Retina (tissue), 1 donor: ENCODE measurements around the gene EZH1.
"Not testable (repeated sequence)": the region's sequence is repeated elsewhere in the genome, so short reads cannot be mapped to it uniquely, and the experiment has no call there.

ENCODE experiments used
- DNase-seq: peaks from one replicate; pipeline ENCODE4 v3.0.0-alpha.2; 2016

Gene EZH1

DNA sequence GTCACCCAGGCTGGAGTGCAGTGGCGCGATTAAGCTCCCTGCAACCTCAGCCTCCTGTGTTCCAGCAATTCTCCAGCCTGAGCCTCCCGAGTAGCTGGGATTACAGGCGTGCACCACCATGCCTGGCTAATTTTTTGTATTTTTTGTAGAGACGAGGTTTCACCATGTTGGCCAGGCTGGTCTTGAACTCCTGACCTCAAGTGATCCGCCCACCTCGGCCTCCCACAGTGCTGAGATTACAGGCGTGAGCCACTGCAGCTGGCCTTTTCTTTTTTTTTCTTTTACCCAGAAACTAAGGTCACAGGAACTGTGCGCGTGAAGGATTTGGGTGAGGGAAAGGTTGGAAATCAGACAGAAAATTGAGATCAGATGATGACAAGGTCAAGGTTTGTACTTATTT, 25.1 kb upstream of the EZH1 start:
- not testable (repeated sequence) for DNase-seq

DNA sequence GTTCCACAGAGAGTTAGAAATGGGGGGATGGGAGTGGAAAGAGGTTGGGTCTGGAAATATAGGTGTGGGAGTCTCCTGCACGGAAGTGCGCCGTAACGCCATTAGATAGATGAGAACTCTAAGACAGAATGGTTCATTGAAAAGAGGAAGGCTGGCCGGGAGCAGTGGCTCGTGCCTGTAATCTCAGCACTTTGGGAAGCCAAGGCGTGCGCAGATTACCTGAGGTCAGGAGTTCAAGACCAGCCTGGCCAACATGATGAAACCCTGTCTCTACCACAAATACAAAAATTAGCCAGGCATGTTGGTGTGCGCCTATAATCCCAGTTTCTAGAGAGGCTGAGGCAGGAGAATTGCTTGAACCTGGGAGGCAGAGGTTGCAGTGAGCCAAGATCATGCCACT, 23.2 kb upstream of the EZH1 start:
- not testable (repeated sequence) for DNase-seq

DNA sequence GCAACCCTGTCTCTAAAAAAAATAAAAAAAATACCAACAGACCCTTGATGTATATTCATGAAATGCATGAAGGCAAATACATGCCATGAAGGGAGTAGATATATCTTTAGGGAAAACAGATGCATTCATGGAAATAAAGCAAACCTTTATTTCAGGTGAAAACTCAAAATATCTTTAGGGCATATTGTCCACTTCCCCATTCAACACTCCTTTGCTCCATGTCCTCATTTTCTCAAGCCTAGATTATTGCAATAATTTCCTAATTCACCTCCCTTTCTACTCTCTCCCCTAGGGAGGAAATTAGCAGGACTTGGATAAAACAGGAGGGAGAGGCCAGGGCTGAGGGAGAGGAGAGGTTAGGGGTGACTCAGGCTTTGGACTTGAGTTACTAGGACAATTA, 22.7 kb upstream of the EZH1 start:
- DNase-seq: no peak

DNA sequence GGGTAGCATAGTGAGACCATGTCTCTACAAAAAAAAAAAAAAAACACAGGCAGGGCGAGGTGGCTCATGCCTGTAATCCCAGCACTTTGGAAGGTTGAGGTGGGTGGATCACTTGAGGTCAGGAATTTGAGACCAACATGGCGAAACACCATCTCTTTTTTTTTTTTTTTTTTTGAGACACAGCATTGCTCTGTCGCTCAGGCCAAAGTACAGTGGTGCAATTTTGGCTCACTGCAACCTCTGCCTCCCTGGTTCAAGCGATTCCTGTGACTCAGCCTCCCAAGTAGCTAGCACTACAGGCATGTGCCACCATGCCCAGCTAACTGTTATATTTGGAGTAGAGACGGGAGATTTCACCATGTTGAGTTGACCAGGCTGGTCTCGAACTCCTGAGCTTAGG, 21.3 kb upstream of the EZH1 start:
- no peak for DNase-seq

DNA sequence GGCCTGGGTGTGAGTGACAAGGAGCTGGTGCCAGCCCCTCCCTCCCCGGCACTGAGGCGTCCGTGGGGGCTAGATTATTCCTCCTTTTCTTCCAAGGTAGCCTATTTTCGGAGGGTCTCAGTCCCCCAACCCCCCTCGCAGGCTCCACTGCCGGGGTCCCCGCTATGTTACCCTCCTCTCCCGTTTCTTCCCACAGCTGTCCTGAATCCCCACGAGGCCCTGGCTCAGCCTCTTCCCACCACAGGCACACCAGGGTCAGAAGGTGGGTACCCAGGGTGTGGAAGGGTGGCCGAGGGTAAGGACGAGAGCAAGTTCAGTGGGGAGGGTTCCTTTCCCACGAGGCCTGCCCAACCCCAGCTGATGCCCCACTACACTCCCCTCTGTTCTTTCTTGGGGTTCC, 16.8 kb upstream of the EZH1 start:
- DNase-seq: no peak

DNA sequence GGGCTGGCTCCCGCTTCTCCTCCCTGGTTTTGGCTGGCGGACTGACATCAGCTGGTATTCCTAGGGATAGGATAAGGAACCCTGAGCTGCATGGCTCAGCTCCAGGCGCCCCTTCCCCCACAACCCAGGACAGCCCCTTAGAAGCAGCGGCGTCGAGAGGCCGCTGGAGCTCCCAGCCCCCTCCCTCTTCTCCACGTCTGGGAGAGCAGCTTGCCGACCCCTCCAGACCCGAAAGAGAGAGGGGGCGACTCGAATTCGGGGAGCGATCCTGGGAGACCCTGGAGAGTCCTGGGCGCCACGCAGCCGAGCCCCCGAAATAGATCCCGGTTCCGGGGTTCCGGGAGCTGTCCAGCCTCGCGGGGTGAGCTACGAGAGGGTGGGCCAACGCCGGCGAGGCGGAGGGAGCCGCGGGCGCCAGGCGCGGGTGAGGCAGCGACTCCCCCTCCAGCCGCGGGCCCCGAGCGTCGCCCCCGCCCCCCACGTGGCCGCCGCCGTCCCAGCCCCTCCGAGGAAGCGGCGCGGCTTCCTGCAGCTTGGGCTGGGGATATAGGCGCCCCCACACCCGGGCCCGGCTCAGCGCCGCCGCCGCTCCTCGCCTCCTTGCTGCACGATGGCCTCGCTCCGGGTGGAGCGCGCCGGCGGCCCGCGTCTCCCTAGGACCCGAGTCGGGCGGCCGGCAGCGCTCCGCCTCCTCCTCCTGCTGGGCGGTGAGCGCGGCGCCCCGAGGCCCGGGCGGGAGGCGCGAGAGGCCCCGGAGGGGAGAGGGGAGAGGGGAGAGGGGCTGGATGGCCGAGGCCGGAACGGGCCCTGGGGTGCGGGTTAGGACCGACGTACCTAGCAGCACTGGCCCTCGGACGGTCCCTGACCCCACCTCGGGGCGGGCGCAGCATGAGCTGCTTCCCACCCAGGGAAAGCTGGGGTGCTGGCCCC, 16.1 kb upstream of the EZH1 start, which contains the start of gene RAMP2:
Gene RAMP2, plus strand, starts transcription at position 576 of the 930 bp plus-strand sequence. Its CDS starts 35 bp downstream, at position 611.
- DNase-seq: peak; percentile 81

DNA sequence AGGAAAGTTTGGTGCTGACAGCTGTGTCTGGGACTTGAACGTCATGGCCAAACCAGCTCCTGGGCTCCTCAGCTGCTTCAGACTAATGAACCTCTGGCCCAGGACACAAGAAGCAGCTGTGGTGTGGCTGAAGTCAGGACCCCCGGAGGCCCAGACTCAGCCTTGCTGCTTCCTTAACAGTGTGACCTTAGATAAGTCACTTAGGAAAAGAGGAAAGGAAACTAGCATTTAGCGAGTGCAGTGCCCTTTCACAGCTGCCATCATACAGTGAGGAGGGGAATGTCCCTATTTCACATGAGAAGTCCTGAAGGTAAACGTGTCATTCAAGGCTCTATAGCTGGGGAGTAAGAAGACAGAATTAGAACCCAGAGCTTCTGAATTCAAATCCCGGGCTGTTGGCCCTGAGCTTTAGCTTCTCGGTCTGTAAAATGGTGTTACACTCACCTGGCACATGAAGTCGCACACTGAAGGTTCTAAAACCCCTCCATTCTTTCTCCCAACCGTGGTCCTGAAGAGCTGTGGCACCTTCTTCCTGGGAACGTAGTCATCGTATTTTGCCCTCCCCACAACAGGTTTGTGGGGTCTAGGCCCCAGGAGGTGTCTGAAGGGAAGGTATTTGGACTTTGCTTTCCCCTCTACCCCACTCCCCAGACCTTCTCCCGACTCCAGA, 15.3 kb upstream of the EZH1 start:
- no peak for DNase-seq

DNA sequence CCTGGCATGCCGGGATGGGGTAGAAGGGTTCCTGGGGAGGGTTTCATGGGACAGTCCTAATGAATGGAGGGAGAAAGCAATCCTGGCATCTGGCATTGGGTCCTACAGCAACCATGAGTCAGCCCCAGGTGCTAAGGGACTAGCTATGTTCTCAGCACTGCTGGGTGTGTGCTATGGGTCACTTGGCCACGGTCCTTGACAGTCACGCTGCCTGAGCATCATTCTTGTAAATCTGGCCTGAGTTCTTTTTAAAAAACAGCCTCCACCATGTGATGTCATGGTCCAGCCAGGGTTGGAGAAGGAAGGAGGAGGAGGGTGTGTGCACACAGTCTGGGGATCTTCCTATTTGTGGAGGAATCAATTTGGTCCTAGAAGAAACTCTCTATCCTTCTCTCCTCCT, 9.9 kb upstream of the EZH1 start:
- DNase-seq: no peak

DNA sequence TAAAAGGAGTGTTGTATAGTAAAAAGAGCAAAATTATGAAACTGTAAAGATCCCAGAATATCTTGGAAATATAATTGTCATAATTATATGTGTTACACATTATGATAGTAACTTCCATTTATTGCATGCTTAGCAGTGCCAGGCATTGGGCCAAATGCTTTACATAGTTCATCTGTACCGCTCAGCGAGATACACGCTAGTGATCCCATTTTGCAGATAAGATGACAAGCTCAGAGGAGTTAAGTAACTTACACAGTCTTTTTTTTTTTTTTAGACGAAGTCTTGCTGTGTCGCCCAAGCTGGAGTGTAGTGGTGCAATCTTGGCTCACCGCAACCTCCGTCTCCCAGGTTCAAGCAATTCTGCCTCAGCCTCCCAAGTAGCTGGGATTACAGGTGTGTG, 6.8 kb upstream of the EZH1 start:
- DNase-seq: no peak

DNA sequence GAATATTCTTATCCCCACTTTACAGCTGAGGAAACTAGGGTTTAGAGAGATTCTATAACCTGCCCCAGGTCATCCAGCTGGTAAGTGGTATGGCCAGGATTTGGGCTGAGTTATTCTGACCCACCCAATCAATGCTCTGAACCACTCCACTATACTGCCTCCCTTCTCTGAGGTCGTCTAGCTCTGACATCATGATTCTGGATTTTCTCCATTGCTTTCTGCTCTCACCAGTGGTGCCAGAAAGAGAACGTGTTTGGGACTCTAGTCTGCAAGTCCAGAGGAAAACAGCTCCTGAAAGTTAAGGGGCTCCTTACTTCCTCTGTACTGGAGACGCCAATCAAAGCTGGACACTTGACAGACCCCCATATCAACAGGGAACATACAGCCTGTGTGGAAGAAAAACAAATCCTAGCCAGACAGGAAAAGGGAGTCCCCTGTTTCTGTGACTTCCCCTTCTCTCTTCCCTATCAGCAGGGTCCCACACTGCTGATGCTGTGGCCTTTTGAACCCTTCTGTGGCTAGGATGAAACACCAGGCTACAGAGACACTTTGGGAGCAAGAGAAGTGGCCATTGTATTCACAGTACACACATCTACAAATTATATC, 6.0 kb upstream of the EZH1 start:
- DNase-seq: no peak

DNA sequence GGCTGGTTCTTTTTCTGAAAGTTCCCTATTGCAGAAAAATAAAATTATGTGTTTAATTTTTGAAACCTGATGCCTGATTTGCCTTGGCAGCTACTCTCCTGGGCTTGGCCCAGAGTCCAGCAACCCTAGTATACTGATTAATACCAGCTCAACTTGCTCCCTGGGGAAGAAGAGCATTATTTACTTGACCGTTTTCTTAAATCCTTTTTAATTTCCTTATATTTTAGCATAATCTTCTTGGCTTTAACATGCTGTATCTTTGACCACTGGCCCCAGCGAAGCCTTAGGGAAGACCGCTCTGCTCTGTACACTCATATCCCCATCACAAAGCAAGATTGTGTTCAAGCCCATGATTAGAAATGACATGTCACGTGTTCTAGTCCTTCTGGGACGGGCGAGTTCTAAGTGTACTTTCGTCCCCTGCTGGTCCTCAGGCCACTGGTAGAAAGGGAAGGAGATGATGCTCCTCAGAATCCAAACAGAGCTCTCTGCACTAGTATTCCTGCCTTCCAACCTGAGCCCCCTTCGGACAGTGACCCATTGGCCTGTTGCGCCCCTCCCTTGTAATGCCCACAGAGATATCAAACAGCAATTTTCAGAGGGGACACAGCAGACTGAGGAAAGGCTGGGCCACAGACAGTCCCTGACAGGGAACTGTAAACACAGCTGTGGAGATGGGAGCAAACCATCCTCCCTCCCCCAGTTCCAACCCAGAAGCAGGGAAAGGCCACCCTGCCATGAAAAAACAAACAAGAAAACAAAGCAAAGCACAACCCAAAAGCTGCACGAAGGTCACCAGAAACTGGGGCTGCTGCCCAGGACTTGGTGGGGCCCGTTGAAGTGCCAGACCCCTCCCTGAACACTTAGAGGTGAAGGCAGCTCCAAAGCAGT, 4.3 kb upstream of the EZH1 start:
- DNase-seq: peak; percentile 83

DNA sequence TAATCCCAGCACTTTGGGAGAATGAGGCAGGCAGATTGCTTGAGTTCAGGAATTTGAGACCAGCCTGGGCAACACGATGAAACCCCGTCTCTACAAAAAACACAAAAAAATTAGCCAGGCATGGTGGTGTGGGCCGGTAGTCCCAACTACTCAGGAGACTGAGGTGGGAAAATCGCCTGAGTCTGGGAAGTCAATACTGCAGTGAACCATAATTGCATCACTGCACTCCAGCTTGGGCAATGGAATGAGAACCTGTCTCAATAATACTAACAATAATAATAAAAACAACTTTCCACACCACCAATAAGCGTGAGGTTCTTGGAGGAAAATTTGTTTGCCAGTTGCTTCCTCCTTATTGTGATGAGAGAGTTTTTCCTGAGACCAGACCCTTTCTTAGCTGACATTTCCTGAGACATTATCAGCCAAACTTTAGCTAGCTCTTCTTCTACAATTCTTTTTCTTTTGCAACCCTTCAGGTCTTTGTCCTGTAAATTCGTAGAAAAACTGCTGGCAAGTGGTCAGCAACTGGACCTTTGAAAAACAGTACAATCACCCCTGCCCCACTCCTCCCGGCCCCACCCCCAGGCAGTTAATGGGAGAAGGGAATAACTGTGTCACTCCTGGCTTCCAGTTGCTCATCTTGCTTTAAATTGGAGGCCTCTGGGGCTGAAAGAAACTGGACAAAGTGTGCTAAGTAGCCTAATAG, 3.5 kb upstream of the EZH1 start:
- DNase-seq: no peak

DNA sequence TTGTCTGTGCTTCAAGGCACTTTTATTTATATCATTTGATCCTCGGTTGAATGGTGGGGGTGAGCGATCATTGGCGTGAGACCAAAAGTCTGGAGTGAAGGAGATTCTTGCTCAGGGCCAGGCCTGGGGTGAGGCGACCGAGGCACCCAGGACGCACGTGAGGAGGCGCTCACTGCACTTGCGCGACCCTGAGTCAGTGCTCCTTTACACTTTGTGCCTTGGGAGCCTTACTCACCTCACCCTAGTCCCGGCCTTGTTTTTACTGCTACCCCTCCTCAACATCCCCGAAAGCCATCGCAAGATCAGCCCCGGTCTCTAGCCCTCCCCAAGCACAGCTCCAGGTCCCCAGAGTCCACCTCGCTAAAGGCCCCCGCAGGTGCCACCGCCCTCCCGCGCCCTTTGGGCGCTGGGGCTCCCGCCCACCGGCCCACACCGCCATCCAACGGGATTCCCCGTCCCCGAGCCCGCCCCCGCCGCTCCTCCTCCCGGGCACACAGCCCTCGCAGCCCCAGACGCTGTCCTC, 496 bp downstream of the EZH1 start:
- DNase-seq: peak; percentile 75

DNA sequence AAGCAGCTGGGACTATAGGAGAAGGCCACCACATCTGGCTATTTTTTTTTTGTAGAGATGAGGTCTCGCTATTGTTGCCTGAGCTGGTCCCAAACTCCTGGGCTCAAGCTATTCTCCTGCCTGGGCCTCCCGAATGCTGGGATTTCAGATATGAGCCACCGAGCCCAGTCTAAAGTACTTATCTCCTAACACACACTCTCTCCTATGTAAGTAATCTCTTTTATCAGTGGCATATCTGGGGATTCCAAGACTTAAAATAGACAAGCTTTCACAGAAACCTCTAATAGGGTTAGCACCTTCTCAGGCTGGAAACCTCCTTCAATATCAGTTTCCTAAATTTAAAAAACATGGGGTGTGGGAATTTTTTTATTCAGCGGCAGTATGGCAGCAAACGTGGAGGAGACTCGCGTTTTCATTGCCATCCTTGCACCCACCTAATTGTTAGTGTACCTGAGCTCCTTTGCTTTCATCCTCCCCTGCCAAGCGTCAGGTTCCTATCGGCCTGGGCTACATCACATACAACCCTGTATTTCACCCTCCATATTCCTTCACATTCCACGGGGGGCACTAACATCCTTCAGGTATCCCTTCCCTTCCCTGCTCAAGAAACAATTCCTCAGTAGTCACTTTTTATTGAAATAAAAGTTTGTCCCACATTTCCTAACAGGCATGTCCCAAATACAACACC, 1.1 kb downstream of the EZH1 start:
- no peak for DNase-seq

DNA sequence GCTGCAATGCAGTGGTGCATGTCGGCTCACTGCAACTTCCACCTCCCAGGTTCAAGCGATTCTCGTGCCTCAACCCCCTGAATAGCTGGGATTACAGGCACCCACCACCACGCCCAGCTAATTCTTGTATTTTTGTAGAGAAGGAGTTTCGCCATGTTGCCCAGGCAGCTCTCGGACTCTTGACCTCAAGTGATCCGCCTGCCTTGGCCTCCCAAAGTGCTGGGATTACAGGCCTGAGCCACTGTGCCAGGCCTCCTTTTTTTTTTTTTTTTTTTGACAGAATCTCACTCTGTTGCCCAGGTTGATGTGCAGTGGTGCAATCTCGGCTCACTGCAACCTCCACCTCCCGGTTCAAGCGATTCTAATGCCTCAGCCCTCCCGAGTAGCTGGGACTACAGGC, 1.9 kb downstream of the EZH1 start:
- DNase-seq: not testable (repeated sequence)

DNA sequence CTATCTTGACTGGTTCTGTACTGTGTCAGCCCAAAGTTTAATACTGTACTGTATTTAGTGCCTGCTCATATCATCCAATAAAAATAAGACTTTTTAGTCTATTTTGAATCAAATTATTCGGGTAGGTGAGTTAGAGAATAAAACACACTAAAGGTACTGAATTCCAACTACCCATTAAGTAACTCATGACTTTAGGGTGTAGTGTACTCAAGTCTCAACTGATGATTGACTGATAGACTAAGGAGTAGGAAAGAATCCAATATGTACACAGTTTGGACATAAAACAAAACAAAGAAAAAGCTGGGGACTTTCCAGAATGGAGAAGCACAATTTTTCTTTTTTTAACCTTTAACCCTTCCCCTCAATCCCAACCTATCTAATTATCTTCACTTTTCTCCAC, 4.1 kb downstream of the EZH1 start:
- DNase-seq: no peak

DNA sequence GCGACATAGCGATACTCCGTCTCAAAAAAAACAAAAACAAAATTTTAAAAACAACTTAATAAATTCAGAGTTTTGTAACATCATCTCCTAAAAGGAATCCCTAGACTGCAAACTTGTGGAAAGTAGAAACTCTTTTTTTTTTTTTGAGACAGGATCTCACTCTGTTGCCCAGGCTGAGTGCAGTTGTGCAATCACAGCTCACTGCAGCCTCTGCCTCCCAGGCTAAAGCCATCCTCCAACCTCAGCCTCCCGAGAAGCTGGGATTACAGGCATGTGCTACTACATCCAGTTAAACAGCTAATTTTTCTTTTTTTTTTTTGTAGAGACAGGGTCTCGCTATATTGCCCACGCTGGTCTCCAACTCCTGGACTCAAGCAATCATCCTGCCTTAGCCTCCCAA, 19.7 kb downstream of the EZH1 start:
- no peak for DNase-seq

DNA sequence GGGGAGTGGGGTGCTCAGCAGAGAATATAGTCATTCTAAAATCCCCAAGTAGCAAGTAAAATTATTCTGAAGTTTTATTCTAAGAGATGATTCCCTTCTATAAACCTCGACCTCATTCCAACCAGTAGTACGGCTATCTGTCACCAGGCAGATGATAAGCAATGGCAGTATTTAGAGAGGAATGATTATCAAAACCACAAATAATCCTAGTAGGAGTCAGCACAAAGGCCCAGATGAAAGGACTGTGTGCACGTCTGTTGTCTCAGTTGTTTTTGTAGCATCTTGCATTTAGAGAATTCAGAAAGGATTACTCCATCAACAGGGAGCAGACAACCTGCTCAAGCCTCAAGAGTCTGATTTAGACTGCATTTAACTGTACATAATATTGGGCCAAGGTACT, 21.2 kb downstream of the EZH1 start:
- no peak for DNase-seq

DNA sequence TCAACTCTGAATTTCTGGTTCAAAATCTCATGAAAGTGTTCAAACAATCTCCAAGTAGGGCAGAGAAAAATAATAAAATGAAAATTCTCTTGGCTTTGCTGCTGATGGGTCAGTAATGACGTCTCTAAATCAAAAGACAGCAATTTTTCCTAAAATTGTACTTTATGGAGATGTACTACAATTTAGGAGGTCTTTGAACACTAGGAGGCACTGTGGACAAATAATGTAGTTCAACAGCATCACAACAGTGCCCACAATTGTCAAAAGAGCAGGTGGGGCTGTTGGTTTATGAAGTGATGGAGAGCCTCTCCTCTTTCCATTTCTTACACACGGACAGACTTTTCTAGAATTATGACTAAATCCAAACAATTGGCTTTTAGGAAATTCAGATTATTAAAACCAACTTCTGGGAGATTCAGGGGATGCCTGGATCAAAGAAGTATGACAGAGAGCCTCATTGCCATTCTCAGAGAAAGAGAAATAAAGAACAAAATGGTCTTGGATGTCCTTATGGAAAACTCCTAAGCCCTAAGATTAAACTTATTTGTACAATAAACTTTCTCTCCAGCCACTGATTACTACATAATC, 23.8 kb downstream of the EZH1 start:
- peak; percentile 50 for DNase-seq

DNA sequence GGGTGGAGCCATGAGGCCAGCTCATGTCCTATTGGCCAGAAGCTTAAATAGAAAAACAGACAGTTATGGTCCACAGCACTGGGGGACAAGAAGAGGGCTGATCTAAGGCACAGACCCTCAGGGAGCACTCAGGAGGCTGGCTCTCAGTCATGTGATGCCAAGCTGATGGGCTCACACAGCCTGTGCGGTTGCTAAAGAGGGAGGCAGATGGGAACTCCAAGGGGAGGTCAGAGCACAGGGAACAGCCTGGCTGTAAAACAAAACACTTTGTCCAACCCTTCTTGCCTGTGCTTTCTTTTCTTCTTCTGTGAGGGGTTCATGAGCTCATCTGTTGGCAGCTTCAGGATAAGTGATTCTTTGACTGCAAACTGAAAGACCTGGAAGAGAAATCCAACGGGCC, 35.3 kb downstream of the EZH1 start:
- DNase-seq: no peak

DNA sequence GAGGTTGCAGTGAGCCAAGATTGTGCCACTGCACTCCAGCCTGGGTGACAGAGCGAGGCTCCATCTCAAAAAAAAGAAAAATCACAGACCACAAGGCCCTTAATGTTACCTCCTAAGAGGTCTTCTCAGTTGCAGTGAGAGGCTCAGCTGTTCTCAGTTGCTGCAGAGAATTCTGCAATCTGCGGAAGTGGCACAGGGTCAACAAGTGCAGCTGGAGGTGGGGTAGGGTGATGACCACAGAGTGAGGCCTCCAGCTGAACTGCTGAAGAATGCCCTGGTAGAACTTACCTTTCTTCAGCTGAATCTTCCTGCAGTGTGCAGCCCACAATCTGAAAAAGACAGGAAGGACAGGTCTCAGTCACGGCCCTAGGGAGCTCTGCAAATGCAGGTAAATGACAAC, 36.3 kb downstream of the EZH1 start:
- DNase-seq: no peak
